H1 (cell line): ENCODE measurements around the gene RBM20. TPM values are rescaled to one million over a fixed set of nuclear protein-coding genes. Genes with fewer than 3 reads are reported as not detected.

Experiments
- CTCF ChIA-PET: fragments of 300-600 bp; sonication (Branson Sonifier 250); formaldehyde crosslinking; loops from one replicate; lab custom pipeline; 2021; ENCODE audit not compliant: partially characterized antibody; lab: Charles Lee
- POLR2A ChIA-PET: fragments of 300-600 bp; sonication (Branson Sonifier 250); formaldehyde crosslinking; loops from one replicate; lab custom pipeline; 2021; ENCODE audit warnings: inconsistent platforms; ENCODE audit not compliant: partially characterized antibody; lab: Charles Lee
- DNase-seq, 2 experiments: peaks; one replicate each; pipeline versions ENCODE4 v3.0.0 to v3.0.0-alpha.2; 2010 to 2022; ENCODE audit warnings: low spot score in 2 of 2, low read depth in 1 of 2, mixed read lengths in 1 of 2
- FAIRE-seq: peaks from 2 replicates; lab custom pipeline; 2011; peaks lifted over from hg19 to GRCh38; lab: Jason Lieb, UNC
- H2AFZ ChIP-seq: 2 replicates; pipeline ENCODE4 v1.8.1; 2012; ENCODE audit warnings: low read length, inconsistent platforms
- H2AK5ac ChIP-seq: 2 replicates; pipeline ENCODE4 v1.6.1; 2013; ENCODE audit warnings: low read depth, low read length
- H2BK120ac ChIP-seq: replicated peaks from 2 replicates; pipeline ENCODE3; 2013; ENCODE audit warnings: low read depth, low read length, inconsistent platforms
- H2BK12ac ChIP-seq: 2 replicates; pipeline ENCODE4 v1.6.1; 2013; ENCODE audit warnings: low read depth, low read length
- H2BK15ac ChIP-seq: 2 replicates; pipeline ENCODE4 v1.6.1; 2013; ENCODE audit warnings: low read length
- H2BK20ac ChIP-seq: 2 replicates; pipeline ENCODE4 v1.6.1; 2013; ENCODE audit warnings: low read length
- H2BK5ac ChIP-seq: 2 replicates; pipeline ENCODE4 v1.6.1; 2013; ENCODE audit warnings: low read depth, low read length
- H3K14ac ChIP-seq: 2 replicates; pipeline ENCODE4 v1.6.1; 2013; ENCODE audit warnings: inconsistent platforms; ENCODE audit not compliant: insufficient read length
- H3K18ac ChIP-seq: 2 replicates; pipeline ENCODE4 v1.6.1; 2013; ENCODE audit warnings: low read length; ENCODE audit errors: extremely low read depth
- H3K23ac ChIP-seq: 2 replicates; pipeline ENCODE4 v1.6.1; 2013; ENCODE audit warnings: inconsistent platforms; ENCODE audit not compliant: insufficient read length
- H3K23me2 ChIP-seq: 2 replicates; pipeline ENCODE4 v1.6.1; 2013; ENCODE audit warnings: low read depth, low read length
- H3K27ac ChIP-seq: 2 replicates; pipeline ENCODE4 v1.6.1; 2011; ENCODE audit warnings: low read depth, low read length, inconsistent platforms
- H3K27me3 ChIP-seq, 4 experiments: replicated peaks in 1 of 4; 1 replicate in 1 of 4; 2 replicates in 3 of 4; pipeline versions ENCODE4 v1.6.1 to v1.8.1; 2011 to 2013; ENCODE audit warnings: low read length in 3 of 4, mild to moderate bottlenecking in 3 of 4, inconsistent platforms in 2 of 4, mixed read lengths in 2 of 4, moderate library complexity in 1 of 4; ENCODE audit not compliant: control insufficient read depth in 3 of 4, insufficient read depth in 3 of 4; ENCODE audit errors: extremely low read depth in 1 of 4
- H3K36me3 ChIP-seq, 4 experiments: 2 replicates each; pipeline versions ENCODE4 v1.6.1 to v1.8.1; 2011 to 2013; ENCODE audit warnings: mild to moderate bottlenecking in 4 of 4, low read length in 3 of 4, moderate library complexity in 2 of 4, control low read depth in 1 of 4, inconsistent platforms in 1 of 4; ENCODE audit not compliant: insufficient read depth in 4 of 4, control insufficient read depth in 2 of 4
- H3K4ac ChIP-seq: replicated peaks from 2 replicates; pipeline ENCODE3; 2013; ENCODE audit warnings: low read length, low read depth, mixed read lengths, inconsistent platforms; ENCODE audit not compliant: insufficient read length
- H3K4me1 ChIP-seq, 4 experiments: replicated peaks in 1 of 4; 1 replicate in 1 of 4; 2 replicates in 3 of 4; pipeline versions ENCODE4 v1.6.1 to v1.8.1; 2011 to 2013; ENCODE audit warnings: low read length in 3 of 4, inconsistent platforms in 2 of 4, mixed read lengths in 1 of 4; ENCODE audit not compliant: insufficient read depth in 4 of 4, control insufficient read depth in 3 of 4
- H3K4me2 ChIP-seq, 2 experiments: 2 replicates each; pipeline versions ENCODE4 v1.6.1 to v1.8.1; 2011 to 2013; ENCODE audit warnings: low read depth in 2 of 2, low read length in 2 of 2, control low read depth in 1 of 2, inconsistent platforms in 1 of 2, mild to moderate bottlenecking in 1 of 2; ENCODE audit not compliant: insufficient read depth in 1 of 2
- H3K4me3 ChIP-seq, 4 experiments: fragments of 200-600, 300-600 bp in 1 of 4; sonication (generic), shearing (Covaris generic), sonication (Bioruptor Twin) in 1 of 4; 2 replicates each; pipeline versions ENCODE4 v1.5.1 to v1.8.1; 2011 to 2016; ENCODE audit warnings: low read length in 4 of 4, low read depth in 3 of 4, control low read depth in 2 of 4, inconsistent platforms in 2 of 4, mild to moderate bottlenecking in 2 of 4, mixed read lengths in 1 of 4, moderate library complexity in 1 of 4; ENCODE audit not compliant: insufficient read depth in 2 of 4; ENCODE audit errors: extremely low read depth in 1 of 4
- H3K56ac ChIP-seq: replicated peaks from 2 replicates; pipeline ENCODE3; 2013; ENCODE audit warnings: low read depth, mild to moderate bottlenecking, mixed read lengths, low read length, inconsistent platforms; ENCODE audit not compliant: insufficient read length
- H3K79me1 ChIP-seq: 2 replicates; pipeline ENCODE4 v1.6.1; 2013; ENCODE audit warnings: low read depth, low read length, control low read depth
- H3K79me2 ChIP-seq, 2 experiments: 2 replicates each; pipeline versions ENCODE4 v1.6.1 to v1.8.1; 2012 to 2013; ENCODE audit warnings: low read length in 2 of 2, mild to moderate bottlenecking in 2 of 2, inconsistent platforms in 1 of 2; ENCODE audit not compliant: insufficient read depth in 2 of 2, control insufficient read depth in 1 of 2
- H3K9ac ChIP-seq, 4 experiments: replicated peaks in 1 of 4; 1 replicate in 1 of 4; 2 replicates in 3 of 4; pipeline versions ENCODE4 v1.6.1 to v1.8.1; 2011 to 2013; ENCODE audit warnings: low read depth in 3 of 4, low read length in 3 of 4, control low read depth in 2 of 4, mild to moderate bottlenecking in 2 of 4, moderate library complexity in 2 of 4, inconsistent platforms in 1 of 4; ENCODE audit errors: extremely low read depth in 1 of 4
- H3K9me3 ChIP-seq, 2 experiments: 2 replicates each; pipeline versions ENCODE4 v1.6.1 to v1.8.1; 2012 to 2013; ENCODE audit warnings: mild to moderate bottlenecking in 2 of 2, moderate library complexity in 2 of 2, control low read depth in 1 of 2, inconsistent platforms in 1 of 2, low read depth in 1 of 2, low read length in 1 of 2, mixed read lengths in 1 of 2; ENCODE audit not compliant: insufficient read depth in 2 of 2
- H4K20me1 ChIP-seq, 2 experiments: replicated peaks in 1 of 2; 2 replicates each; pipeline versions ENCODE3 to v1.8.1; 2011 to 2013; ENCODE audit warnings: inconsistent platforms in 2 of 2, low read length in 2 of 2, mild to moderate bottlenecking in 1 of 2; ENCODE audit not compliant: insufficient read depth in 2 of 2, control insufficient read depth in 1 of 2
- H4K5ac ChIP-seq: 2 replicates; pipeline ENCODE4 v1.6.1; 2013; ENCODE audit warnings: low read length, low read depth, mixed read lengths, inconsistent platforms; ENCODE audit not compliant: insufficient read length
- H4K8ac ChIP-seq: 2 replicates; pipeline ENCODE4 v1.8.0; 2013; ENCODE audit warnings: mild to moderate bottlenecking, moderate library complexity, low read length, inconsistent platforms; ENCODE audit not compliant: insufficient read depth; ENCODE audit errors: extremely low read depth
- H4K91ac ChIP-seq: replicated peaks from 2 replicates; pipeline ENCODE3; 2013; ENCODE audit warnings: low read length, mixed read lengths, inconsistent platforms; ENCODE audit not compliant: insufficient read length
- WGBS, 2 experiments: shearing (Covaris generic) in 1 of 2; methylation state at CpG; one replicate each; pipeline versions ENCODE4 v1.1.6 to v1.1.7; 2013 to 2015; ENCODE audit warnings: low lambda C conversion rate in 2 of 2, mixed read lengths in 2 of 2, inconsistent platforms in 1 of 2, low coverage in 1 of 2, missing lambda C conversion rate in 1 of 2; ENCODE audit not compliant: insufficient replicate concordance in 2 of 2, insufficient coverage in 1 of 2, insufficient read length in 1 of 2; ENCODE audit errors: extremely low coverage in 1 of 2, missing lambda C conversion rate in 1 of 2; 5-methylcytosine and 5-hydroxymethylcytosine counted together
- polyA plus RNA-seq, 7 experiments: library from polyadenylated mRNA; depleted of rRNA in 3 of 7; stranded (reverse) in 5 of 7; unstranded in 2 of 7; fragments of >200 nt in 5 of 7; fragments of 200-250 nt in 2 of 7; gene quantifications; 1 replicate in 5 of 7; 2 replicates in 1 of 7; 4 replicates in 1 of 7; pipeline versions ENCODE4 v1.2.1 to v1.2.3, GENCODE V29; 2011 to 2013; ENCODE audit warnings: missing spikeins in 2 of 7, mixed read lengths in 2 of 7
- total RNA-seq: library from RNA; stranded (reverse); fragmentation: NEBNext Ultra II Directional; extraction: Animal tissue kit (Norgen Biotek cat#: 25700); gene quantifications from 2 replicates; pipeline ENCODE4 v1.2.1, GENCODE V29; 2021
- TF ChIP-seq, protein P1 (sequence below): IDR thresholded peaks from 2 replicates; pipeline ENCODE4 v1.6.1; 2011; ENCODE audit warnings: low read depth, mild to moderate bottlenecking, low read length; ENCODE audit not compliant: insufficient read depth

The RBM20 gene
- total and polyA plus RNA-seq, 2 of the 8 experiments (the other 6 are each of a cell fraction or from before 2014, with no cell fraction given) = 0.05 to 0.63 TPM

- Histone ChIP-seq H3K9ac (no peak overlapping the region), H2BK120ac (no peak overlapping the region), H3K4me2 (no peak overlapping the region), H3K18ac (no peak overlapping the region), H3K79me2 (no peaks in the 10 kb centered on the region), H3K27me3 (peaks cover 6 to 18% (median 14%) of the 10 kb centered on the region in 4 experiments), H2BK12ac (no peak overlapping the region), H3K23ac (no peak overlapping the region), H2AFZ (no peak overlapping the region), H3K56ac (no peak overlapping the region), H4K20me1 (no peaks in the 10 kb centered on the region), H4K91ac (no peak overlapping the region), H3K23me2 (no peaks in the 10 kb centered on the region; the same call in 1 of the 2 replicates), H3K4ac (no peak overlapping the region), H3K27ac (no peak overlapping the region), H4K5ac (no peak overlapping the region), H3K4me3 (no peak overlapping the region), H4K8ac (no peak overlapping the region), H2BK5ac (no peak overlapping the region), H2BK15ac (no peak overlapping the region), H3K36me3 (no peaks in the 10 kb centered on the region), H3K14ac (no peak overlapping the region), H3K79me1 (no peaks in the 10 kb centered on the region), H2AK5ac (no peak overlapping the region), H2BK20ac (no peak overlapping the region), H3K9me3 (no peaks in the 10 kb centered on the region), H3K4me1 (peaks cover 0 to 14% (median 4%) of the 10 kb centered on the region in 4 experiments; a peak in 2 of 7 replicates)
- FAIRE-seq (no peak), DNase-seq (no peak)
- ChIA-PET CTCF (interaction anchor here (0.8 to 1.7 kb wide), 10 partner anchors 11 to 470 kb away, joined by 3 to 6 read pairs (median 4); no protein-coding TSS in a partner anchor), POLR2A (interaction anchor here (1.0 kb wide), 1 partner anchor 41 kb away, joined by 3 read pairs; no protein-coding TSS in a partner anchor)
- TF ChIP-seq, protein P1, sequence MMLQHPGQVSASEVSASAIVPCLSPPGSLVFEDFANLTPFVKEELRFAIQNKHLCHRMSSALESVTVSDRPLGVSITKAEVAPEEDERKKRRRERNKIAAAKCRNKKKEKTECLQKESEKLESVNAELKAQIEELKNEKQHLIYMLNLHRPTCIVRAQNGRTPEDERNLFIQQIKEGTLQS = no peak
- WGBS, 2 experiments = 73% methylated on average over 6 of the region's 6 CpGs; no CpG with 5 or more reads in 1 of the 2 experiments
These were observed 5.5 kb downstream of the RBM20 start for GRCh38 chr10:110649347-110650264.
